Lower leg skin (tissue), 3 donors: ENCODE data around the gene FAM229B.

Experiments used
- POLR2A ChIP-seq, 2 donors: fragments of 450-650 bp; IDR thresholded peaks; one replicate each; pipeline ENCODE4 v1.6.1; 2016 to 2017; ENCODE audit warnings: antibody characterized with exemption in 2 of 2, mild to moderate bottlenecking in 1 of 2, moderate library complexity in 1 of 2
- TF ChIP-seq, protein P1 (sequence below), 3 donors: fragments of 450-650 bp; IDR thresholded peaks; one replicate each; pipeline ENCODE4 v1.5.1; 2016; ENCODE audit warnings: antibody characterized with exemption in 3 of 3, mild to moderate bottlenecking in 3 of 3, moderate library complexity in 2 of 3

DNA sequence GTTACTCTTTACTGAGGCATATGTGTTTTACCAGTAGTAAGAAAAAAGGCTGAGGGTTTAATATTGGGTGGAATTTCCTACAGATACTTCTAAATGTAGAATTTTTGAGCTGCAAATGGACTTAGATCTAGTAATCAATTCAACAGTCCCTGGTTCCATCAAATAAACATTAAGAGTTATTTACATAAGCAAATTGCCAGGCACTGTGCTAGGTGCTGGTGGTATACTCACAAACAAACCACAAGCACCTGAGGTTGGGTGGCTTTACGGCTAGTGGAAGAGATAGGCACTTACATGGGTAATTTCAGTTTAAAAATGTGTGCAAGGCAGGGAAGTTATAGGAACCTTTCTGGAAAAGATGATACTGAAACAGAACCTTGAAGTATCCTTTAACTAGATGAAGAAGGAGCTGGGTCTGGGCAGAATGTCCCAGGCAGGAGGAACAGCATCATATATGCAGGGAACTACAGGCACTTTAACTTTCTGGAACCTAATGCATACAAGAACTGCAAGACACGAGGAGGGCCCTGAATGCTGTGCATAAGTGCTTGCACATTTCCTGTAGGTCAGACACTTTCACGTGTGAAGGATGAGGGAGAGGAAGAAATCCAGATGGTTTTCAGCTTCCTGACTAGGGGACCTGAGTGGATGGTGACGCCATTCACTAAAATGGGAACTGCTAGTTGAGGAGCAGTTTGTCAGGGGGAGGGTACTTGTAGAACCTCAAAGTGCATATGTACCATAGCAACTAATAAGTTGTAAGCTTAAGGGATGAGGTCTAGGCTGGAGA, 29.0 kb upstream of the FAM229B start:
- TF ChIP-seq, protein P1, sequence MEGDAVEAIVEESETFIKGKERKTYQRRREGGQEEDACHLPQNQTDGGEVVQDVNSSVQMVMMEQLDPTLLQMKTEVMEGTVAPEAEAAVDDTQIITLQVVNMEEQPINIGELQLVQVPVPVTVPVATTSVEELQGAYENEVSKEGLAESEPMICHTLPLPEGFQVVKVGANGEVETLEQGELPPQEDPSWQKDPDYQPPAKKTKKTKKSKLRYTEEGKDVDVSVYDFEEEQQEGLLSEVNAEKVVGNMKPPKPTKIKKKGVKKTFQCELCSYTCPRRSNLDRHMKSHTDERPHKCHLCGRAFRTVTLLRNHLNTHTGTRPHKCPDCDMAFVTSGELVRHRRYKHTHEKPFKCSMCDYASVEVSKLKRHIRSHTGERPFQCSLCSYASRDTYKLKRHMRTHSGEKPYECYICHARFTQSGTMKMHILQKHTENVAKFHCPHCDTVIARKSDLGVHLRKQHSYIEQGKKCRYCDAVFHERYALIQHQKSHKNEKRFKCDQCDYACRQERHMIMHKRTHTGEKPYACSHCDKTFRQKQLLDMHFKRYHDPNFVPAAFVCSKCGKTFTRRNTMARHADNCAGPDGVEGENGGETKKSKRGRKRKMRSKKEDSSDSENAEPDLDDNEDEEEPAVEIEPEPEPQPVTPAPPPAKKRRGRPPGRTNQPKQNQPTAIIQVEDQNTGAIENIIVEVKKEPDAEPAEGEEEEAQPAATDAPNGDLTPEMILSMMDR (IDR thresholded peaks at IDR 0.05): no peak
- TF ChIP-seq POLR2A (IDR thresholded peaks at IDR 0.05): no peak
